Measurements from ENCODE around the gene NCOA1.

GRCh38 chr2:24771061-24771460, 280.0 kb downstream of the NCOA1 start:
- no peak for TF ChIP-seq POLR2A (IDR thresholded peaks at IDR 0.05; ENCODE audit: low read length)
- TF ChIP-seq GATA1 (IDR thresholded peaks at IDR 0.05; ENCODE audit: low read depth, low read length) = no peak
